H9 (cell line): ENCODE results near the gene MRTO4. TPM values are rescaled to one million over a fixed set of nuclear protein-coding genes. Genes with fewer than 3 reads are reported as not detected.

Experiments used
- DNase-seq: peaks from one replicate; pipeline ENCODE4 v3.0.0-alpha.2; 2017
- H2AFZ ChIP-seq: one replicate; pipeline ENCODE4 v1.6.1; 2013; ENCODE audit warnings: mild to moderate bottlenecking, low read length, control low read depth, moderate library complexity
- H2AK5ac ChIP-seq: 2 replicates; pipeline ENCODE4 v1.6.1; 2013; ENCODE audit warnings: low read length, control low read depth, mixed read lengths; ENCODE audit not compliant: insufficient read length
- H2BK120ac ChIP-seq: one replicate; pipeline ENCODE4 v1.6.1; 2013; ENCODE audit warnings: low read depth, mild to moderate bottlenecking, low read length, control low read depth, inconsistent platforms; ENCODE audit not compliant: poor library complexity, severe bottlenecking
- H2BK12ac ChIP-seq: 2 replicates; pipeline ENCODE4 v1.6.1; 2013; ENCODE audit warnings: low read length, control low read depth, mixed read lengths, low read depth; ENCODE audit not compliant: insufficient read length
- H2BK15ac ChIP-seq: 2 replicates; pipeline ENCODE4 v1.6.1; 2013; ENCODE audit warnings: low read depth, low read length, control low read depth
- H2BK20ac ChIP-seq: one replicate; pipeline ENCODE4 v1.6.1; 2013; ENCODE audit warnings: low read depth, mild to moderate bottlenecking, low read length, control low read depth, inconsistent platforms; ENCODE audit not compliant: poor library complexity, severe bottlenecking
- H2BK5ac ChIP-seq: 2 replicates; pipeline ENCODE4 v1.6.1; 2013; ENCODE audit warnings: low read length, control low read depth, mixed read lengths; ENCODE audit not compliant: insufficient read length
- H3K14ac ChIP-seq: 2 replicates; pipeline ENCODE4 v1.6.1; 2013; ENCODE audit warnings: low read length, control low read depth; ENCODE audit not compliant: insufficient read depth
- H3K18ac ChIP-seq: 2 replicates; pipeline ENCODE4 v1.6.1; 2013; ENCODE audit warnings: low read depth, mild to moderate bottlenecking, mixed read lengths, low read length, control low read depth; ENCODE audit not compliant: insufficient read length
- H3K23ac ChIP-seq: 2 replicates; pipeline ENCODE4 v1.6.1; 2013; ENCODE audit warnings: low read length, control low read depth, mixed read lengths, low read depth; ENCODE audit not compliant: insufficient read length
- H3K23me2 ChIP-seq: 2 replicates; pipeline ENCODE4 v1.6.1; 2013; ENCODE audit warnings: low read depth, mild to moderate bottlenecking, mixed read lengths, low read length, control low read depth; ENCODE audit not compliant: insufficient read length, poor library complexity, severe bottlenecking
- H3K27ac ChIP-seq: 2 replicates; pipeline ENCODE4 v1.5.1; 2013; ENCODE audit warnings: low read length, control low read depth, mixed read lengths, low read depth; ENCODE audit not compliant: insufficient read length
- H3K27me3 ChIP-seq: 2 replicates; pipeline ENCODE4 v1.6.1; 2013; ENCODE audit warnings: low read length, control low read depth, inconsistent platforms; ENCODE audit not compliant: insufficient read depth
- H3K4ac ChIP-seq: 2 replicates; pipeline ENCODE4 v1.6.1; 2013; ENCODE audit warnings: low read depth, mild to moderate bottlenecking, control low read depth, inconsistent platforms, low read length, moderate library complexity
- H3K4me1 ChIP-seq: 2 replicates; pipeline ENCODE4 v1.6.1; 2013; ENCODE audit warnings: low read length, control low read depth, inconsistent platforms; ENCODE audit not compliant: insufficient read depth
- H3K4me2 ChIP-seq: 2 replicates; pipeline ENCODE4 v1.6.1; 2013; ENCODE audit warnings: low read length, control low read depth, mixed read lengths; ENCODE audit not compliant: insufficient read length, insufficient read depth
- H3K56ac ChIP-seq: 2 replicates; pipeline ENCODE4 v1.6.1; 2013; ENCODE audit warnings: low read depth, mild to moderate bottlenecking, mixed read lengths, low read length, control low read depth; ENCODE audit not compliant: insufficient read length
- H3K79me1 ChIP-seq: 2 replicates; pipeline ENCODE4 v1.6.1; 2013; ENCODE audit warnings: low read depth, mild to moderate bottlenecking, moderate library complexity, low read length, control low read depth, inconsistent platforms; ENCODE audit not compliant: insufficient read depth, poor library complexity, severe bottlenecking
- H3K79me2 ChIP-seq: 2 replicates; pipeline ENCODE4 v1.6.1; 2013; ENCODE audit warnings: low read length, control low read depth, inconsistent platforms; ENCODE audit not compliant: insufficient read depth
- H3K9ac ChIP-seq: 2 replicates; pipeline ENCODE4 v1.6.1; 2013; ENCODE audit warnings: low read length, control low read depth, mixed read lengths; ENCODE audit not compliant: insufficient read length; ENCODE audit errors: extremely low read depth
- H3K9me3 ChIP-seq: one replicate; pipeline ENCODE4 v1.6.1; 2013; ENCODE audit warnings: low read depth, low read length, inconsistent platforms; ENCODE audit not compliant: control insufficient read depth
- H3T11ph ChIP-seq: one replicate; pipeline ENCODE4 v1.6.1; 2013; ENCODE audit warnings: mild to moderate bottlenecking, low read length, control low read depth, inconsistent platforms
- H4K20me1 ChIP-seq: one replicate; pipeline ENCODE4 v1.6.1; 2013; ENCODE audit not compliant: control insufficient read depth, insufficient read length, insufficient read depth
- H4K5ac ChIP-seq: 2 replicates; pipeline ENCODE4 v1.6.1; 2013; ENCODE audit warnings: low read depth, mild to moderate bottlenecking, mixed read lengths, low read length, control low read depth; ENCODE audit not compliant: insufficient read length
- H4K8ac ChIP-seq: replicated peaks from 2 replicates; pipeline ENCODE4 v1.6.1; 2013; ENCODE audit warnings: low read length, control low read depth, mixed read lengths, low read depth; ENCODE audit not compliant: insufficient read length
- H4K91ac ChIP-seq: 2 replicates; pipeline ENCODE4 v1.6.1; 2013; ENCODE audit warnings: low read depth, mild to moderate bottlenecking, moderate library complexity, mixed read lengths, low read length, control low read depth; ENCODE audit not compliant: insufficient read length
- H3K27ac Mint-ChIP-seq, 3 experiments: 2 replicates in 2 of 3; 3 replicates in 1 of 3; pipeline ENCODE4 v1.8.0; 2020 to 2021; ENCODE audit warnings: mixed read lengths in 3 of 3, mild to moderate bottlenecking in 1 of 3, moderate library complexity in 1 of 3
- H3K27me3 Mint-ChIP-seq: 2 replicates; pipeline ENCODE4 v1.8.0; 2021; ENCODE audit warnings: low read depth, mild to moderate bottlenecking, moderate library complexity, mixed read lengths
- H3K36me3 Mint-ChIP-seq, 3 experiments: 2 replicates in 2 of 3; 3 replicates in 1 of 3; pipeline ENCODE4 v1.8.0; 2020 to 2021; ENCODE audit warnings: low read depth in 3 of 3, mixed read lengths in 3 of 3; ENCODE audit not compliant: insufficient read depth in 1 of 3
- H3K4me1 Mint-ChIP-seq, 2 experiments: 2 replicates each; pipeline ENCODE4 v1.8.0; 2020; ENCODE audit warnings: mixed read lengths in 2 of 2
- H3K4me3 Mint-ChIP-seq, 2 experiments: 2 replicates in 1 of 2; 3 replicates in 1 of 2; pipeline ENCODE4 v1.8.0; 2020 to 2021; ENCODE audit warnings: mild to moderate bottlenecking in 2 of 2, mixed read lengths in 2 of 2, moderate library complexity in 1 of 2
- H3K9me3 Mint-ChIP-seq, 2 experiments: 2 replicates in 1 of 2; 3 replicates in 1 of 2; pipeline ENCODE4 v1.8.0; 2020; ENCODE audit warnings: mild to moderate bottlenecking in 2 of 2, mixed read lengths in 2 of 2, moderate library complexity in 1 of 2
- WGBS: extraction: QIAGEN DNeasy Blood & Tissue Kit; methylation state at CpG from one replicate; pipeline ENCODE4 v1.1.7; 2013; ENCODE audit warnings: missing lambda C conversion rate, low lambda C conversion rate, mixed read lengths; ENCODE audit not compliant: insufficient read length; ENCODE audit errors: extremely low coverage; 5-methylcytosine and 5-hydroxymethylcytosine counted together
- total RNA-seq: library from RNA; stranded (reverse); gene quantifications from 2 replicates; pipeline ENCODE4 v1.2.1, GENCODE V29; 2021
- TF ChIP-seq, protein P1 (sequence below): fragments of 200-600 bp; sonication (generic); conservative IDR thresholded peaks from 3 replicates; pipeline ENCODE4 v1.8.0; 2021; ENCODE audit warnings: antibody characterized with exemption, mild to moderate bottlenecking

The MRTO4 gene
- total RNA-seq, 1 experiment from 2014 or later, result 78.3 TPM

- Histone ChIP-seq H3K9ac (no peak overlapping the region), H2BK15ac (no peak overlapping the region), H3T11ph (no peak overlapping the region), H3K23me2 (no peaks in the 10 kb centered on the region), H3K4me1 (no peaks in the 10 kb centered on the region), H2BK120ac (no peak overlapping the region), H3K4ac (no peak overlapping the region), H3K56ac (no peak overlapping the region), H3K27me3 (no peaks in the 10 kb centered on the region), H3K14ac (no peak overlapping the region), H4K5ac (no peak overlapping the region), H2AFZ (no peak overlapping the region), H4K91ac (no peak overlapping the region), H2AK5ac (no peak overlapping the region), H3K79me1 (peaks cover 13% of the 10 kb centered on the region), H3K9me3 (no peaks in the 10 kb centered on the region), H2BK20ac (no peak overlapping the region), H4K20me1 (no peaks in the 10 kb centered on the region), H3K23ac (no peak overlapping the region), H3K18ac (no peak overlapping the region), H4K8ac (no peak overlapping the region), H3K27ac (no peak overlapping the region), H3K4me2 (no peak overlapping the region), H2BK5ac (no peak overlapping the region), H3K79me2 (peaks cover 39% of the 10 kb centered on the region), H2BK12ac (no peak overlapping the region)
- Mint-ChIP-seq H3K27ac (peak overlapping the region in 1 of 3 experiments; percentile 48; a peak in 2 of 7 replicates), H3K9me3 (no peaks in the 10 kb centered on the region), H3K4me3 (no peak overlapping the region), H3K36me3 (peaks cover 14 to 30% (median 30%) of the 10 kb centered on the region in 3 experiments; a peak in 6 of 7 replicates), H3K4me1 (peaks cover 5 to 6% of the 10 kb centered on the region in 2 experiments; a peak in 1 of 4 replicates), H3K27me3 (no peaks in the 10 kb centered on the region)
- TF ChIP-seq, protein P1, sequence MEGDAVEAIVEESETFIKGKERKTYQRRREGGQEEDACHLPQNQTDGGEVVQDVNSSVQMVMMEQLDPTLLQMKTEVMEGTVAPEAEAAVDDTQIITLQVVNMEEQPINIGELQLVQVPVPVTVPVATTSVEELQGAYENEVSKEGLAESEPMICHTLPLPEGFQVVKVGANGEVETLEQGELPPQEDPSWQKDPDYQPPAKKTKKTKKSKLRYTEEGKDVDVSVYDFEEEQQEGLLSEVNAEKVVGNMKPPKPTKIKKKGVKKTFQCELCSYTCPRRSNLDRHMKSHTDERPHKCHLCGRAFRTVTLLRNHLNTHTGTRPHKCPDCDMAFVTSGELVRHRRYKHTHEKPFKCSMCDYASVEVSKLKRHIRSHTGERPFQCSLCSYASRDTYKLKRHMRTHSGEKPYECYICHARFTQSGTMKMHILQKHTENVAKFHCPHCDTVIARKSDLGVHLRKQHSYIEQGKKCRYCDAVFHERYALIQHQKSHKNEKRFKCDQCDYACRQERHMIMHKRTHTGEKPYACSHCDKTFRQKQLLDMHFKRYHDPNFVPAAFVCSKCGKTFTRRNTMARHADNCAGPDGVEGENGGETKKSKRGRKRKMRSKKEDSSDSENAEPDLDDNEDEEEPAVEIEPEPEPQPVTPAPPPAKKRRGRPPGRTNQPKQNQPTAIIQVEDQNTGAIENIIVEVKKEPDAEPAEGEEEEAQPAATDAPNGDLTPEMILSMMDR, result no peak
- WGBS, result no CpG with 5 or more reads among the region's 3 CpGs
- DNase-seq, result no peak
These were observed 49.2 kb upstream of the MRTO4 start for GRCh38 chr1:19202396-19202795.
